Hepatocyte (in vitro differentiated cells): ENCODE measurements around the gene TKT. TPM values are rescaled to one million over a fixed set of nuclear protein-coding genes. Genes with fewer than 3 reads are reported as not detected.
A peak's percentile ranks its signal among the peaks of the same experiment; 100 is the strongest.

ENCODE experiments used
- DNase-seq: peaks from one replicate; pipeline ENCODE4 v3.0.0-alpha.2; 2016; ENCODE audit warnings: low spot score
- H2AFZ ChIP-seq: fragments of 200-600 bp; sonication (generic); 2 replicates; pipeline ENCODE4 v1.6.0; 2016; ENCODE audit warnings: antibody characterized with exemption, mild to moderate bottlenecking
- H3K27ac ChIP-seq: fragments of 200-600 bp; sonication (generic); 2 replicates; pipeline ENCODE4 v1.5.1; 2016; ENCODE audit warnings: mild to moderate bottlenecking
- H3K27me3 ChIP-seq: fragments of 200-600 bp; sonication (generic); 2 replicates; pipeline ENCODE4 v1.6.1; 2016
- H3K36me3 ChIP-seq: fragments of 200-600 bp; sonication (generic); replicated peaks from 2 replicates; pipeline ENCODE4 v1.5.1; 2016; ENCODE audit warnings: low read depth; ENCODE audit not compliant: insufficient read depth
- H3K4me1 ChIP-seq: fragments of 200-600 bp; sonication (generic); 2 replicates; pipeline ENCODE4 v1.5.1; 2016; ENCODE audit warnings: mild to moderate bottlenecking, moderate library complexity; ENCODE audit not compliant: insufficient read depth
- H3K4me2 ChIP-seq: fragments of 200-600 bp; sonication (generic); 2 replicates; pipeline ENCODE4 v1.6.0; 2016
- H3K4me3 ChIP-seq: fragments of 200-600 bp; sonication (generic); 2 replicates; pipeline ENCODE4 v1.5.1; 2016; ENCODE audit warnings: mild to moderate bottlenecking
- H3K79me2 ChIP-seq: fragments of 200-600 bp; sonication (generic); 2 replicates; pipeline ENCODE4 v1.6.0; 2017; ENCODE audit warnings: mild to moderate bottlenecking
- H3K9me2 ChIP-seq: fragments of 200-600 bp; sonication (generic); replicated peaks from 2 replicates; pipeline ENCODE4 v1.6.0; 2017; ENCODE audit warnings: mild to moderate bottlenecking; ENCODE audit not compliant: insufficient read depth
- H3K9me3 ChIP-seq: fragments of 200-600 bp; sonication (generic); 2 replicates; pipeline ENCODE4 v1.5.1; 2016; ENCODE audit warnings: low read depth, mild to moderate bottlenecking
- H4K20me1 ChIP-seq: fragments of 200-600 bp; sonication (generic); 2 replicates; pipeline ENCODE4 v1.6.0; 2016; ENCODE audit warnings: mild to moderate bottlenecking; ENCODE audit not compliant: insufficient read depth, poor library complexity, severe bottlenecking
- CTCF ChIP-seq: fragments of 200-600 bp; sonication (generic); IDR thresholded peaks from 2 replicates; pipeline ENCODE4 v1.5.1; 2016; ENCODE audit warnings: antibody characterized with exemption, mild to moderate bottlenecking; ENCODE audit not compliant: poor library complexity
- EZH2 ChIP-seq: fragments of 200-600 bp; sonication (generic); IDR thresholded peaks from 2 replicates; pipeline ENCODE4 v1.6.1; 2016; ENCODE audit warnings: antibody characterized with exemption, mild to moderate bottlenecking, borderline replicate concordance
- EZH2phosphoT487 ChIP-seq: fragments of 200-600 bp; sonication (generic); IDR thresholded peaks from one replicate; pipeline ENCODE4 v1.6.1; 2018; ENCODE audit warnings: antibody characterized with exemption, mild to moderate bottlenecking, low read depth, moderate library complexity; ENCODE audit not compliant: unreplicated experiment, severe bottlenecking
- WGBS: methylation state at CpG from one replicate; pipeline ENCODE4 v1.1.6; 2016; ENCODE audit warnings: low lambda C conversion rate; ENCODE audit errors: missing lambda C conversion rate; 5-methylcytosine and 5-hydroxymethylcytosine counted together
- polyA plus RNA-seq: library from polyadenylated mRNA; unstranded; fragments of >200 nt; fragmentation: Nextera tagmentation; extraction: Ambion mirVana; gene quantifications from 2 replicates; pipeline ENCODE4 v1.2.1, GENCODE V29; 2016
- total RNA-seq: library from RNA; depleted of rRNA; stranded (reverse); fragments of >200 nt; gene quantifications from 2 replicates; pipeline ENCODE4 v1.2.3, GENCODE V29; 2014

TKT gene
- total and polyA plus RNA-seq, 2 experiments from 2014 or later: 149 to 265 TPM

GRCh38 chr3:53242642-53243041 lies 13.2 kb downstream of the TKT start:
- H3K36me3 ChIP-seq: no peaks in the 10 kb centered on the region
- H3K27me3 ChIP-seq: no peaks in the 10 kb centered on the region
- H3K27ac ChIP-seq: peak overlapping the region; percentile 16
- no peak for DNase-seq
- TF ChIP-seq EZH2phosphoT487: no peak
- no peak for TF ChIP-seq EZH2
- TF ChIP-seq CTCF: no peak
- H4K20me1 ChIP-seq: peaks cover 45% of the 10 kb centered on the region
- H3K9me3 ChIP-seq: no peaks in the 10 kb centered on the region
- H3K4me2 ChIP-seq: no peak overlapping the region
- no peak overlapping the region for H2AFZ ChIP-seq
- H3K79me2 ChIP-seq: peaks cover 74% of the 10 kb centered on the region
- no peaks in the 10 kb centered on the region for H3K9me2 ChIP-seq
- no peak overlapping the region for H3K4me3 ChIP-seq
- 73% methylated on average over 4 of the region's 4 CpGs for WGBS
- peaks cover 15% of the 10 kb centered on the region for H3K4me1 ChIP-seq

GRCh38 chr3:53242155-53242554 lies 13.7 kb downstream of the TKT start:
- no peak overlapping the region for H3K27ac ChIP-seq
- DNase-seq: no peak

GRCh38 chr3:53240989-53241972 lies 14.5 kb downstream of the TKT start:
- H3K4me2 ChIP-seq: no peak overlapping the region
- H3K27ac ChIP-seq: no peak overlapping the region
- H3K79me2 ChIP-seq: peaks cover 67% of the 10 kb centered on the region
- WGBS: 96% methylated on average over 26 of the region's 28 CpGs
- H3K4me1 ChIP-seq: peaks cover 22% of the 10 kb centered on the region
- TF ChIP-seq EZH2 (no peak), EZH2phosphoT487 (no peak)
- no peak overlapping the region for H3K4me3 ChIP-seq
- no peaks in the 10 kb centered on the region for H3K9me3 ChIP-seq
- no peaks in the 10 kb centered on the region for H3K27me3 ChIP-seq
- H3K36me3 ChIP-seq: no peaks in the 10 kb centered on the region
- no peaks in the 10 kb centered on the region for H3K9me2 ChIP-seq
- H4K20me1 ChIP-seq: peaks cover 39% of the 10 kb centered on the region
- no peak overlapping the region for H2AFZ ChIP-seq
- no peak for DNase-seq

More at GRCh38 chr3:53242155-53242554, 13.7 kb downstream of the TKT start:
- Histone ChIP-seq H3K27me3 (no peaks in the 10 kb centered on the region), H3K4me3 (no peak overlapping the region), H3K9me2 (no peaks in the 10 kb centered on the region), H4K20me1 (peaks cover 44% of the 10 kb centered on the region), H3K9me3 (no peaks in the 10 kb centered on the region), H3K36me3 (no peaks in the 10 kb centered on the region), H3K79me2 (peaks cover 70% of the 10 kb centered on the region), H3K4me1 (peaks cover 18% of the 10 kb centered on the region), H2AFZ (no peak overlapping the region), H3K4me2 (no peak overlapping the region)
- WGBS: 88% methylated on average over 6 of the region's 7 CpGs
- TF ChIP-seq EZH2 (no peak), CTCF (no peak), EZH2phosphoT487 (no peak)

- WGBS: 92% methylated on average over 5 of the region's 5 CpGs
- no peak for DNase-seq
- H4K20me1 ChIP-seq: peaks cover 27% of the 10 kb centered on the region
- TF ChIP-seq CTCF (no peak), EZH2 (no peak), EZH2phosphoT487 (no peak)
- no peaks in the 10 kb centered on the region for H3K27me3 ChIP-seq
- H3K4me1 ChIP-seq: peaks cover 22% of the 10 kb centered on the region
- no peaks in the 10 kb centered on the region for H3K9me2 ChIP-seq
- H3K4me3 ChIP-seq: no peak overlapping the region
- H3K27ac ChIP-seq: peak overlapping the region; percentile 84
- H3K36me3 ChIP-seq: no peaks in the 10 kb centered on the region
- peaks cover 52% of the 10 kb centered on the region for H3K79me2 ChIP-seq
- no peak overlapping the region for H2AFZ ChIP-seq
- no peaks in the 10 kb centered on the region for H3K9me3 ChIP-seq
- no peak overlapping the region for H3K4me2 ChIP-seq
These were observed 16.0 kb downstream of the TKT start for GRCh38 chr3:53239800-53240199.
